Loucy (cell line): ENCODE results near the gene BCL11A.

Experiments used
- CTCF ChIP-seq: fragments of 200-600 bp; sonication (generic); conservative IDR thresholded peaks from 2 replicates; pipeline ENCODE4 v1.5.1; 2014; ENCODE audit warnings: mild to moderate bottlenecking, antibody characterized with exemption, low read length
- EZH2phosphoT487 ChIP-seq: fragments of 200-600 bp; IDR thresholded peaks from 2 replicates; pipeline ENCODE4 v1.6.1; 2018; ENCODE audit warnings: antibody characterized with exemption, mild to moderate bottlenecking, moderate library complexity, borderline replicate concordance

- TF ChIP-seq CTCF (no peak), EZH2phosphoT487 (no peak)
Measured at GRCh38 chr2:60552078-60552850, 1.2 kb downstream of the BCL11A start.
